Endodermal cell (in vitro differentiated cells): ENCODE data around the gene DYNC1H1. TPM values are rescaled to one million over a fixed set of nuclear protein-coding genes. Genes with fewer than 3 reads are reported as not detected.

ENCODE experiments used
- DNase-seq: peaks from one replicate; pipeline ENCODE4 v3.0.0-alpha.2; 2017
- H3K27ac ChIP-seq: 2 replicates; pipeline ENCODE4 v1.5.1; 2013; ENCODE audit warnings: mild to moderate bottlenecking, low read depth, low read length, moderate library complexity
- H3K27me3 ChIP-seq: 2 replicates; pipeline ENCODE4 v1.6.1; 2013; ENCODE audit warnings: mild to moderate bottlenecking, low read length, moderate library complexity; ENCODE audit not compliant: insufficient read depth, control insufficient read depth, poor library complexity, severe bottlenecking
- H3K36me3 ChIP-seq: 2 replicates; pipeline ENCODE4 v1.7.0; 2013; ENCODE audit warnings: mild to moderate bottlenecking, low read length, moderate library complexity; ENCODE audit not compliant: control insufficient read depth, insufficient read depth
- H3K4me1 ChIP-seq: one replicate; pipeline ENCODE4 v1.7.0; 2013; ENCODE audit warnings: low read length; ENCODE audit not compliant: control insufficient read depth, insufficient read depth
- H3K4me3 ChIP-seq: 2 replicates; pipeline ENCODE4 v1.5.1; 2013; ENCODE audit warnings: mild to moderate bottlenecking, low read length, moderate library complexity
- H3K9ac ChIP-seq: 2 replicates; pipeline ENCODE4 v1.6.1; 2013; ENCODE audit warnings: mild to moderate bottlenecking, low read length, moderate library complexity; ENCODE audit not compliant: poor library complexity, severe bottlenecking; ENCODE audit errors: extremely low read depth
- H3K9me3 ChIP-seq: 2 replicates; pipeline ENCODE4 v1.6.1; 2013; ENCODE audit warnings: mild to moderate bottlenecking, low read length, moderate library complexity; ENCODE audit not compliant: control insufficient read depth
- H3K27ac Mint-ChIP-seq: 2 replicates; pipeline ENCODE4 v1.8.0; 2020; ENCODE audit warnings: mixed read lengths
- H3K27me3 Mint-ChIP-seq: 2 replicates; pipeline ENCODE4 v1.8.0; 2021; ENCODE audit warnings: mild to moderate bottlenecking, mixed read lengths; ENCODE audit not compliant: insufficient read depth
- H3K36me3 Mint-ChIP-seq: 2 replicates; pipeline ENCODE4 v1.8.0; 2020; ENCODE audit warnings: low read depth, mixed read lengths
- H3K4me1 Mint-ChIP-seq: 2 replicates; pipeline ENCODE4 v1.8.0; 2020; ENCODE audit warnings: mixed read lengths
- H3K4me3 Mint-ChIP-seq: 2 replicates; pipeline ENCODE4 v1.8.0; 2020; ENCODE audit warnings: mild to moderate bottlenecking, moderate library complexity, mixed read lengths
- H3K9me3 Mint-ChIP-seq: 2 replicates; pipeline ENCODE4 v1.8.0; 2020; ENCODE audit warnings: mild to moderate bottlenecking, mixed read lengths
- WGBS, 2 experiments: methylation state at CpG; one replicate each; pipeline versions ENCODE4 v1.1.5 to v1.1.7; 2013; ENCODE audit warnings: missing lambda C conversion rate in 2 of 2, mixed read lengths in 1 of 2; ENCODE audit not compliant: insufficient coverage in 1 of 2, insufficient read length in 1 of 2; 5-methylcytosine and 5-hydroxymethylcytosine counted together
- total RNA-seq, 2 donors: library from RNA; stranded (reverse); fragmentation: NEBNext Ultra II Directional in 1 of 2; extraction: Animal tissue kit (Norgen Biotek cat#: 25700) in 1 of 2; gene quantifications; 2 replicates in 1 of 2; 3 replicates in 1 of 2; pipeline ENCODE4 v1.2.1, GENCODE V29; 2021
- TF ChIP-seq, protein P1 (sequence below): fragments of 200-600 bp; sonication (generic); conservative IDR thresholded peaks from 2 replicates; pipeline ENCODE4 v1.5.0; 2021; ENCODE audit warnings: antibody characterized with exemption, mild to moderate bottlenecking

Gene DYNC1H1
- total RNA-seq, 2 donors from 2014 or later, result 438 to 443 TPM

DNA sequence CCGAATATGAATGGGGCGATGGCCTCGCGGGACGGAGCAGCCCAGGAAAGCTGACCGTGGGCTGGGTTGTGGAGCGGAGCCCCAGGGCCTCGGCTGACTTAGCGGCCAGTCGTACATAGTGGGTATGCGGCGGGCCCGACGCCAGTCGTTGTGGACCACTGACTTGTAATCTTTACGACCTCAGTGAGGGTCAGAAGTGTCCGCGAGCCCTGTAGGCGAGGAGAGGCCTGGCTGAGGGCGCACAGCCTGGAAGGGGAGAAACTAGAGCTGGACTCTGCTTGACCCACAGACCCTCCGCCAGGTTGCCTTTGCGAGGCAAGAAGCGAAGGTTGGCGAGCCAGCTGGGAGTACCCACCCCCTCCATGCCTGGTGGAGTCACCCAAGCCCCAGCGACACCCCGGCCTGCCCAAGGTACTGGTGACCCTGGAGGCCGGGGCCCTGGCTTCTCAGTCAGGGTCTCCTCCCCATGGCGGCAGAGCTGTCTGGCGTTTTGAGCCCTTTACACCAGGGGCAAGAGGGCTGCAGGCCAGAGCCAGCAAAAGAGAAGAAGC, 15.6 kb upstream of the DYNC1H1 start:
- peaks cover 11% of the 10 kb centered on the region for H3K4me1 Mint-ChIP-seq
- Histone ChIP-seq H3K27me3 (peaks cover 14% of the 10 kb centered on the region), H3K4me1 (no peaks in the 10 kb centered on the region), H3K4me3 (peak overlapping the region; percentile 93), H3K27ac (peak overlapping the region; percentile 89), H3K9ac (peak overlapping the region; percentile 83), H3K36me3 (no peaks in the 10 kb centered on the region), H3K9me3 (no peaks in the 10 kb centered on the region)
- H3K27me3 Mint-ChIP-seq, result peaks cover 39% of the 10 kb centered on the region
- H3K36me3 Mint-ChIP-seq, result no peaks in the 10 kb centered on the region
- TF ChIP-seq, protein P1, sequence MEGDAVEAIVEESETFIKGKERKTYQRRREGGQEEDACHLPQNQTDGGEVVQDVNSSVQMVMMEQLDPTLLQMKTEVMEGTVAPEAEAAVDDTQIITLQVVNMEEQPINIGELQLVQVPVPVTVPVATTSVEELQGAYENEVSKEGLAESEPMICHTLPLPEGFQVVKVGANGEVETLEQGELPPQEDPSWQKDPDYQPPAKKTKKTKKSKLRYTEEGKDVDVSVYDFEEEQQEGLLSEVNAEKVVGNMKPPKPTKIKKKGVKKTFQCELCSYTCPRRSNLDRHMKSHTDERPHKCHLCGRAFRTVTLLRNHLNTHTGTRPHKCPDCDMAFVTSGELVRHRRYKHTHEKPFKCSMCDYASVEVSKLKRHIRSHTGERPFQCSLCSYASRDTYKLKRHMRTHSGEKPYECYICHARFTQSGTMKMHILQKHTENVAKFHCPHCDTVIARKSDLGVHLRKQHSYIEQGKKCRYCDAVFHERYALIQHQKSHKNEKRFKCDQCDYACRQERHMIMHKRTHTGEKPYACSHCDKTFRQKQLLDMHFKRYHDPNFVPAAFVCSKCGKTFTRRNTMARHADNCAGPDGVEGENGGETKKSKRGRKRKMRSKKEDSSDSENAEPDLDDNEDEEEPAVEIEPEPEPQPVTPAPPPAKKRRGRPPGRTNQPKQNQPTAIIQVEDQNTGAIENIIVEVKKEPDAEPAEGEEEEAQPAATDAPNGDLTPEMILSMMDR, result no peak
- DNase-seq, result no peak
- peak overlapping the region; percentile 99 for H3K27ac Mint-ChIP-seq
- WGBS, 2 experiments, result 17 to 28% methylated on average over 20 to 29 of the region's 29 CpGs
- no peaks in the 10 kb centered on the region for H3K9me3 Mint-ChIP-seq
- peak overlapping the region; percentile 92 for H3K4me3 Mint-ChIP-seq

DNA sequence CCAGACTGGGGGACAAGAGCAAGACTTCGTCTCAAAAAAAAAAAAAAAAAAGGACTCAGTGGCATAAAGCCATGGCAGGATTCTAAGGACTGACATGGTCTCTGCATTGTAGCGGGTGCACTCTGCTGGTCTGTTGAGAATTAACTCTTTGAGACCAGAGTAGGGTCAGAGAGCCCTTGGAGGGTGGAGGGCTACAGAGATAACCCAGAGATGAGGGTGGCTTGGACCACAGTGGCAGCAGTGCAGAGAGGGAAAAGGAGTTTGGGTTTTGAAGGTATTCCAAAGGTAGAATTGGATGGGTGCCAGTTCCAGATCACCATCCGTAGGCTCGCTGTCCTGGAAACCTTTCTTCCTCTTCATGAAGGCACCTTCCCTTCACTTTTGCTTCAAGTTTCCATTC, 14.3 kb upstream of the DYNC1H1 start:
- Histone ChIP-seq H3K4me3 (no peak overlapping the region), H3K9ac (no peak overlapping the region), H3K27ac (no peak overlapping the region), H3K4me1 (no peaks in the 10 kb centered on the region), H3K36me3 (no peaks in the 10 kb centered on the region), H3K27me3 (peaks cover under 1% of the 10 kb centered on the region), H3K9me3 (no peaks in the 10 kb centered on the region)
- Mint-ChIP-seq H3K27ac (no peak overlapping the region), H3K4me1 (peaks cover 8% of the 10 kb centered on the region), H3K9me3 (no peaks in the 10 kb centered on the region), H3K36me3 (no peaks in the 10 kb centered on the region), H3K27me3 (peaks cover 25% of the 10 kb centered on the region), H3K4me3 (peak overlapping the region; percentile 92)
- TF ChIP-seq, protein P1, result no peak
- no peak for DNase-seq
- WGBS, 2 experiments, result 82 to 83% methylated on average over 2 to 4 of the region's 4 CpGs

DNA sequence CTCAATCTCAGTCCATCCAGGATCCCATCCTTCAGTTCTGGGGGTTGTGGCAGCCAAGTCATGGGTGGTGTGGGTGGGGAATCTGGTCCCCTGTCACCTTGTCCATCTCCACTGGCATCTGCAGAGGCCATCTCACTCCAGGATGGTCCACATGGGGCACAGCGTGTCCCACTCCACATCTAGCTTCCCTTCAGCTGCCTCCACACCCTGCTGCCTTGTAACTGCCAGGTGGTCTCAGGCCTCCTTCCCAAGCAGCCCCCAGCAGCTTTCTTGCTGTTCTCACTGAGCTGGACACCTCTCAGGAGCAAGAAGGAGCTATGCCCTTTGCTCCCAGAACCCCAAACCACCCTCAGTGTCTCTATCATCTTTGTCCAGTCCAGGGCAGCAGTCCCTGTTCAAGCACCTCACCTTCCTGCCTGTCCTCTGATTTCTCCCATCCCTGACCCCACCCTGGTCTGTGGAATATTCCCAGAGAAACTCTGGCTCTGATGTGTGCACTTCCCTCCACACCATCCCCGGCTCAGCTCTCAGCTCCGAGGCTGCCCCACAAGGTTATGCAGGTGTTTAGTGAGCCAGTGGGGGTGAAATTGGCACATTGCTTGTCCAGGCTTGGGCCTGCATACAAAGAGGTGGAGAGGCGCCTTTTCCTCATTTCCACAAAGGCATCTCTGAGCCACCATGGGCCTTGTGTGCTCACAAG, 13.7 kb upstream of the DYNC1H1 start:
- TF ChIP-seq, protein P1, result no peak
- Histone ChIP-seq H3K9ac (no peak overlapping the region), H3K9me3 (no peaks in the 10 kb centered on the region), H3K4me1 (no peaks in the 10 kb centered on the region), H3K27ac (no peak overlapping the region), H3K27me3 (no peaks in the 10 kb centered on the region), H3K36me3 (no peaks in the 10 kb centered on the region), H3K4me3 (no peak overlapping the region)
- 81 to 100% methylated on average over 2 to 4 of the region's 4 CpGs for WGBS, 2 experiments
- no peak overlapping the region for H3K4me3 Mint-ChIP-seq
- H3K27me3 Mint-ChIP-seq, result peaks cover 20% of the 10 kb centered on the region
- peaks cover 4% of the 10 kb centered on the region for H3K4me1 Mint-ChIP-seq
- no peak for DNase-seq
- no peak overlapping the region for H3K27ac Mint-ChIP-seq
- H3K36me3 Mint-ChIP-seq, result no peaks in the 10 kb centered on the region
- H3K9me3 Mint-ChIP-seq, result no peaks in the 10 kb centered on the region
